ENCODE measurements around the gene NRP1. TPM values are rescaled to one million over a fixed set of nuclear protein-coding genes. Genes with fewer than 3 reads are reported as not detected.

Gene NRP1
- total RNA-seq, 2 donors from 2014 or later = 23.0 to 37.1 TPM

DNA sequence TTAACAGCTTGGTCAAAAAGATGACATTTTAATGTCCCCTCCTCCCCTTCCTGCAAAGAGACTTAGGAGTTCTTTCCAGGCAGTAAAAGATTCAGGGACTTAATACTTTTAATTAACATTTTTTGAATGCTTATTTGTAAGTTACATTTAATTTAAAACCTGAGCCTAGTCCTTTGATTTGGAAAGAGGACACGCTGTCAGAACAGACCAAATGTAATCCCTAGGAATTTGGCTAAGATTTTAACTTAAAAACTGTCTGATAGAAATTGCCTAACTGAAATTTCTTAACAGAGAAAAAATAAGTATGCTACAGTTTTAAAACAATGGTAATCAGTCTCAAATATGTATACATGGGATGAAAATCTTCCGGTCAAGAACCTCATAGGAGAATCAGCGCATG lies 98.5 kb downstream of the NRP1 start:
- H3K36me3 ChIP-seq = no peaks in the 10 kb centered on the region
- intact Hi-C loops (cut with DNase I) = no loop called here
- no peaks in the 10 kb centered on the region for H3K4me1 ChIP-seq (replicated peaks)
- no peak for TF ChIP-seq POLR2AphosphoS5 (IDR thresholded peaks at IDR 0.05)
- TF ChIP-seq POLR2A (IDR thresholded peaks at IDR 0.05) = no peak
- no peak for TF ChIP-seq CTCF (IDR thresholded peaks at IDR 0.05)
- H3K27ac ChIP-seq = no peak overlapping the region
- H3K27me3 ChIP-seq (replicated peaks; ENCODE audit: insufficient read depth) = no peaks in the 10 kb centered on the region
- H3K9me3 ChIP-seq = no peaks in the 10 kb centered on the region
- DNase-seq (ENCODE audit: low spot score) = no peak
- no peak overlapping the region for H3K4me3 ChIP-seq
- 82% methylated on average over 3 of the region's 3 CpGs for WGBS

DNA sequence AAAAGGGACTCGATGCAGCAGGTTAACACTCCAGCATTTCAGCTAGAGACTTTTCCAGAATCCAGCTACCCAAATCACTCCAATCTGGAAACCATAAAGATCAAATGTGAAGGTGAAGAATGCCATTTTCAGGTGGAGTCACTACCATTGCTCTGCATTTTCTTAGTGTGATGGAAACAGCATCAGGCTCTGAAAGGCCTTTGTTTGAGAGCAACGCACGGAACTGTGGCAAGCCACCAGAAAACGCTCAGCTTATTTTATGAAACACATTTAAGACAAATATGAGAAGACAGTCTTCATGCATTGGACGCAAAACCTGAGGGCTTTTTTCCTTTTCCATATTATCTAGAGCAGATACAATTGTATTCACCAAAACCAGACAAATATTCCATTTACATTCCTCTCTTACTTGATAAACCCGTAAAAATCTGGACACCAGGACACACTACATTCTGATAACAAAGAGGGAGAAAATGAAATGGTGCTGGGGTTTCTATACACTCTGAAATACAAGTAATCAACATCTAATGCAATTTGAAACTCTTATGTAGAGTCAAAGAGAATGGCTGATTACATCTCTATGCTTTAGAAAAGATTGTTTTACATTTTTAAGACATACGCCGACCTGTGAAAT lies 99.1 kb downstream of the NRP1 start:
- no peak for DNase-seq (ENCODE audit: low spot score)
- intact Hi-C loops (cut with DNase I) = no loop called here
- Histone ChIP-seq H3K27me3 (replicated peaks; ENCODE audit: insufficient read depth) (no peaks in the 10 kb centered on the region), H3K27ac (no peak overlapping the region), H3K4me1 (replicated peaks) (no peaks in the 10 kb centered on the region), H3K4me3 (no peak overlapping the region), H3K36me3 (no peaks in the 10 kb centered on the region), H3K9me3 (no peaks in the 10 kb centered on the region)
- WGBS = 32% methylated on average over 8 of the region's 8 CpGs
- no peak for TF ChIP-seq POLR2A (IDR thresholded peaks at IDR 0.05)
- TF ChIP-seq POLR2AphosphoS5 (IDR thresholded peaks at IDR 0.05) = no peak
- no peak for TF ChIP-seq CTCF (IDR thresholded peaks at IDR 0.05)

GRCh38 chr10:33234831-33235237 lies 99.6 kb downstream of the NRP1 start:
- no peaks in the 10 kb centered on the region for H3K27me3 ChIP-seq (replicated peaks; ENCODE audit: insufficient read depth)
- 34% methylated on average over 1 of the region's 1 CpG for WGBS
- H3K36me3 ChIP-seq = no peaks in the 10 kb centered on the region
- no peaks in the 10 kb centered on the region for H3K9me3 ChIP-seq
- DNase-seq (ENCODE audit: low spot score) = no peak
- intact Hi-C loops (cut with DNase I) = no loop called here
- no peak overlapping the region for H3K27ac ChIP-seq
- no peak overlapping the region for H3K4me3 ChIP-seq
- no peaks in the 10 kb centered on the region for H3K4me1 ChIP-seq (replicated peaks)
- TF ChIP-seq CTCF (IDR thresholded peaks at IDR 0.05) = no peak
- no peak for TF ChIP-seq POLR2A (IDR thresholded peaks at IDR 0.05)
- TF ChIP-seq POLR2AphosphoS5 (IDR thresholded peaks at IDR 0.05) = no peak

GRCh38 chr10:33233635-33234034 lies 100.8 kb downstream of the NRP1 start:
- no peaks in the 10 kb centered on the region for H3K36me3 ChIP-seq
- intact Hi-C loops (cut with DNase I) = no loop called here
- TF ChIP-seq POLR2A (IDR thresholded peaks at IDR 0.05) = no peak
- TF ChIP-seq POLR2AphosphoS5 (IDR thresholded peaks at IDR 0.05) = no peak
- TF ChIP-seq CTCF (IDR thresholded peaks at IDR 0.05) = no peak
- no peak overlapping the region for H3K27ac ChIP-seq
- WGBS = 89% methylated on average over 3 of the region's 3 CpGs
- H3K4me1 ChIP-seq (replicated peaks) = no peaks in the 10 kb centered on the region
- no peak overlapping the region for H3K4me3 ChIP-seq
- no peaks in the 10 kb centered on the region for H3K9me3 ChIP-seq
- no peaks in the 10 kb centered on the region for H3K27me3 ChIP-seq (replicated peaks; ENCODE audit: insufficient read depth)
- no peak for DNase-seq (ENCODE audit: low spot score)

DNA sequence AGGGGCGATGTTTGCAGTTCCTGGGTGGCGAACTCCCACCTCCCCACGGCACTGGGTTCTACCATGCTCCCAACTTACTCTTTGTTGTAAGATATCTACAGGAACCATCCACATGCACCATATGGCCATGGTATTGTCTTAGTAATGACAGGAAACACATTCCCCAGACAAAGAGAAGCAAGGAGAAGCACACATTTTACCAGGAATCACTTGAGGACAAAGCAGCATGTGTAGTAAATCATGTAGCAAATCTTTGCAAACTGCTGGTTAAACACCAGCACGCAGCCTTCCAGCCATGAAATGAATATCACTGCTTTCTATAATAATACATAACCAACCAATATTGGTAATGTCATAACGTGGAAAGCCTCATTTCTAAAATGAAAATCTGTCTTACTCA lies 101.2 kb downstream of the NRP1 start:
- H3K27me3 ChIP-seq (replicated peaks; ENCODE audit: insufficient read depth) = no peaks in the 10 kb centered on the region
- no peaks in the 10 kb centered on the region for H3K9me3 ChIP-seq
- H3K4me3 ChIP-seq = no peak overlapping the region
- no peaks in the 10 kb centered on the region for H3K36me3 ChIP-seq
- TF ChIP-seq CTCF (IDR thresholded peaks at IDR 0.05) = no peak
- no peak for TF ChIP-seq POLR2A (IDR thresholded peaks at IDR 0.05)
- TF ChIP-seq POLR2AphosphoS5 (IDR thresholded peaks at IDR 0.05) = no peak
- no peak overlapping the region for H3K27ac ChIP-seq
- no peak for DNase-seq (ENCODE audit: low spot score)
- H3K4me1 ChIP-seq (replicated peaks) = no peaks in the 10 kb centered on the region
- intact Hi-C loops (cut with DNase I) = no loop called here
- WGBS = 92% methylated on average over 5 of the region's 5 CpGs
